PFSK-1 (cell line): ENCODE results near the gene UBAC2. TPM values are rescaled to one million over a fixed set of nuclear protein-coding genes. Genes with fewer than 3 reads are reported as not detected.
A peak's percentile ranks its signal among the peaks of the same experiment; 100 is the strongest.

Source experiments
- FOXP2 ChIP-seq: optimal IDR thresholded peaks from 2 replicates; pipeline ENCODE3; 2011; ENCODE audit warnings: borderline replicate concordance, control low read depth, inconsistent platforms; ENCODE audit not compliant: insufficient read depth; ENCODE audit errors: extremely low read length, extremely low read depth
- POLR2AphosphoS5 ChIP-seq: IDR thresholded peaks from 2 replicates; pipeline ENCODE4 v1.6.1; 2012; ENCODE audit warnings: low read depth, mild to moderate bottlenecking, control low read depth, low read length, moderate library complexity
- REST ChIP-seq, 2 experiments: IDR thresholded peaks; 2 replicates each; pipeline versions ENCODE4 v1.6.1 to v1.8.0; 2011 to 2012; ENCODE audit warnings: low read depth in 2 of 2, low read length in 2 of 2, control low read depth in 1 of 2, inconsistent platforms in 1 of 2, mild to moderate bottlenecking in 1 of 2, moderate library complexity in 1 of 2; ENCODE audit not compliant: insufficient read depth in 1 of 2
- SIN3A ChIP-seq: IDR thresholded peaks from 2 replicates; pipeline ENCODE4 v1.6.1; 2012; ENCODE audit warnings: mild to moderate bottlenecking, low read length, moderate library complexity, borderline replicate concordance; ENCODE audit not compliant: insufficient read depth
- TAF1 ChIP-seq: IDR thresholded peaks from 2 replicates; pipeline ENCODE4 v1.6.1; 2012; ENCODE audit warnings: low read length, control low read depth, borderline replicate concordance; ENCODE audit not compliant: insufficient read depth
- polyA plus RNA-seq: library from polyadenylated mRNA; unstranded; fragments of >200 nt; gene quantifications from one replicate; pipeline ENCODE4 v1.2.1, GENCODE V29; 2012; ENCODE audit warnings: low read depth, missing spikeins; ENCODE audit not compliant: insufficient read length

UBAC2 gene, protein sequence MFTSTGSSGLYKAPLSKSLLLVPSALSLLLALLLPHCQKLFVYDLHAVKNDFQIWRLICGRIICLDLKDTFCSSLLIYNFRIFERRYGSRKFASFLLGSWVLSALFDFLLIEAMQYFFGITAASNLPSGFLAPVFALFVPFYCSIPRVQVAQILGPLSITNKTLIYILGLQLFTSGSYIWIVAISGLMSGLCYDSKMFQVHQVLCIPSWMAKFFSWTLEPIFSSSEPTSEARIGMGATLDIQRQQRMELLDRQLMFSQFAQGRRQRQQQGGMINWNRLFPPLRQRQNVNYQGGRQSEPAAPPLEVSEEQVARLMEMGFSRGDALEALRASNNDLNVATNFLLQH
- 35.4 TPM for polyA plus RNA-seq

DNA sequence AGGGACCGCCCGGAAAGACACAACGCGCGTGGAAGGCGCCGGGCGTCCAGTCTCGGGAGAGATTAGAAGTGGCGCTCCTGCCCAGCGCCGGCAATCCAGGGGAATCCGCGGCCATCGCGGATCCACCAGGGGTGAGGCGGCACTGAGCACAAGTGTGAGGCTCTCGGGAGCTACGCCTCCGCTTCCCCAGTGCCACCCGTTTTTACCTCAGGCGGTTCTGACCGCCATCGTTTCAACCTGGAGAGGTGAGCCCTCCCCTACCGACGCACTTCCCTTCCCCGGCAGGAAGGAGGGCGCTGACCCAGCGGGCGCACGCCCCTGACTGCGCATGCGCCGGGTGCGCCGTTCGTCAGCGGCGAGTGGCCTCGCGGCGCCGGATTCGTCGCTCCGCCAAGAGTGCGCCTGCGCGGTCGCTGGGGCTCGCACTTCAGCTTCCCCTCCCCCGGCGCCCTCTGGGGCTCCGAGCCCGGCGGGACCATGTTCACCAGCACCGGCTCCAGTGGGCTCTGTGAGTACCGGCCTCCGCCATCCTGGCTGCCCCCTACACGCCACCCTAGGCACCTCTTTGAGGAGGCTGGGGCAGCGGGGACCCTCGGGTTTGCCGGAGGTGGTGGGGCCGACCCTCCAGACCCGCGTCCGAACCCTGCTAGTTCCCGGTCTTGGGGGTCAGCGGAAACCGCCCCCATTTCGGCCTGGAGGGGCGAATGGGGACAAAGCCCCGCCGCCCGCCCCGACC is at the start of gene UBAC2:
TSS of gene UBAC2 (plus strand) at position 423 of the 736 bp plus-strand sequence. CDS start at position 478, 55 bp downstream.
- TF ChIP-seq FOXP2 (peak; percentile 26), POLR2AphosphoS5 (peak; percentile 95), REST (IDR thresholded peaks at IDR 0.05; ENCODE audit: insufficient read depth in 1 of 2, low read depth in 2 of 2, low read length in 2 of 2) (peak; percentile 27 to 29; a peak in 1 of 4 replicates), TAF1 (peak; percentile 82; the same call in 1 of the 2 replicates), SIN3A (no peak)

DNA sequence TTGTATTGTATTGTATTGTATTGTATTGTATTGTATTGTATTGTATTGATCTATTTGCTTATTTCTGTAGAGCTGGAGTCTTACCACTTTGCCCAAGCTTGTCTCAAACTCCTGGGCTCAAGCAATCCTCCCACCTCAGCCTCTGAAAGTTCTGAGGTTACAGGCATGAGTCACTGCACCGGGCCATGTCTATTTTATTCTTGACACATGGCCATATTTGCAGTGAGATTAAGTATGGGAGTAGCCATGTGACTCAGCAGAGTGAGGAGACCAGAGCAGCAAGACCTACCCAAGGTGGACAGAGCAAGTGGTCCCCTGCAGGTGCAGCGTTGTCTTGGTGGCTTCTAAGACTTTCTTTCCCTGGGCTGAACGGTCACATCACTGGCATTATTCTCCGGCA is 49.1 kb upstream of the UBAC2 start:
- TF ChIP-seq FOXP2 (no peak), TAF1 (no peak), SIN3A (no peak), REST (IDR thresholded peaks at IDR 0.05; ENCODE audit: insufficient read depth in 1 of 2, low read depth in 2 of 2, low read length in 2 of 2) (no peak), POLR2AphosphoS5 (no peak)

DNA sequence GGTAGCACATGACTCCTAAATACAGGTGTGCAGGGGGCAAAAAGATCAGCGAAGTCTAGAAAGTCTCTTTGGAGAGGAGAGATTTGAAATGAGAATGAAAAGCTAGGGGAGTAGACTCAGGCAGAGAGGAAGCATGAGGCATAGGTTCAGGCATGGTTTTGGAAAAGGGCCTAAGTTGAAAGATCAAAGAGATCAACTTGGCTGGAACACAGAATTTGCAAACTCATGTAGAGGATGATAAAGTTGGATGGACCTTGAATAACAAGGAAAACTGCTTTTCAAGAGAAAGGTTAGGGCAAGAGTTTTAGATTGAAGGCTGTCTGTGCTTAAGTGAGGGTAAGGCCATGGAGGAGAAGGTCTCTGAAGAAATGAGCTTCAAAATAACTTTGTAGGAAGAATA is 47.4 kb upstream of the UBAC2 start:
- TF ChIP-seq FOXP2 (no peak), POLR2AphosphoS5 (no peak), REST (IDR thresholded peaks at IDR 0.05; ENCODE audit: insufficient read depth in 1 of 2, low read depth in 2 of 2, low read length in 2 of 2) (no peak), TAF1 (no peak), SIN3A (no peak)

GRCh38 chr13:99154064-99154463 is 46.6 kb upstream of the UBAC2 start:
- TF ChIP-seq SIN3A (no peak), FOXP2 (no peak), REST (IDR thresholded peaks at IDR 0.05; ENCODE audit: insufficient read depth in 1 of 2, low read depth in 2 of 2, low read length in 2 of 2) (no peak), POLR2AphosphoS5 (no peak), TAF1 (no peak)
